Cortex of kidney (tissue), 1 donor: Measurements from ENCODE around the gene DNAH8.
"Not testable (repeated sequence)": the region's sequence is repeated elsewhere in the genome, so short reads cannot be mapped to it uniquely, and the experiment has no call there.

ENCODE experiments used
- DNase-seq: peaks from one replicate; lab custom pipeline; 2025; lab: John Stamatoyannopoulos, UW

DNAH8 gene

GRCh38 chr6:38749473-38749872, 34.4 kb downstream of the DNAH8 start:
- no peak for DNase-seq

GRCh38 chr6:38750968-38751615, 36.0 kb downstream of the DNAH8 start:
- no peak for DNase-seq

GRCh38 chr6:38753707-38754106, 38.6 kb downstream of the DNAH8 start:
- DNase-seq: no peak

DNA sequence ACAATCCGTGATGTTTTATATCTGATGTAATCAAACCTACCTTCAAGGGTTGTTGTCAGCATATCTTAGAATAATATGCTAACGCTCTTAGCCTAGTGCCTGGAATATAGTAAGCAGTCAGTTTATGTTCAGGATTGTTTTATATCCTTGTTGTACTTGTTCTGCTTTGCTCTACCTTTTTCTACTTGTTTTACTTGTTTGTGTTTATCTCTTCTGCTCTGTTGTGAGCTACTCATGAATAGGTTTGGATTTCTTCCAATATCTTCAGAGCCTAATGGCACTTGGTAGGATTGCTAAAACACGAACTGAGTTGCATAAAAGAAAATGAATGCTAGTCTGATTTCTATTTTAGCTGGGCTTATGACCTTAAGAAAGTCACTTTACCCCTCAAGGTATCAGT, 40.1 kb downstream of the DNAH8 start:
- no peak for DNase-seq

DNA sequence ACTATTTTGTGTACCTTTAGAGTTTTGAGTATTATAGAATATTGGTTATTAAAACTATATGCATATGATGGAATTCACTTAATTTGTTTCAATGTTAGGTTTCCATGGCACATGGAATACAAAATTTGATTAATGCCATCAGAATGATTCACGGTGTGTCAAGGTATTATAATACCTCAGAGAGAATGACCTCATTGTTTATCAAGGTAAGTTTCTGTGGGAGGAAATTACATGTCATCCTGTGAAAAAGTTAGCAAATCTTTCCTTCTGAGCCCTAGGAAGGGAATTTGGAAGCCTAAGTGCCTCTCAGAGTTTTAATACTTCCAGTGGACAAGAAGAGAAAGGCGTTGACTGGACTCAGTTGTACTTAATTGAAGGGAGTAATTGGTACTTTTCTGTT, 40.8 kb downstream of the DNAH8 start:
- DNase-seq: no peak

DNA sequence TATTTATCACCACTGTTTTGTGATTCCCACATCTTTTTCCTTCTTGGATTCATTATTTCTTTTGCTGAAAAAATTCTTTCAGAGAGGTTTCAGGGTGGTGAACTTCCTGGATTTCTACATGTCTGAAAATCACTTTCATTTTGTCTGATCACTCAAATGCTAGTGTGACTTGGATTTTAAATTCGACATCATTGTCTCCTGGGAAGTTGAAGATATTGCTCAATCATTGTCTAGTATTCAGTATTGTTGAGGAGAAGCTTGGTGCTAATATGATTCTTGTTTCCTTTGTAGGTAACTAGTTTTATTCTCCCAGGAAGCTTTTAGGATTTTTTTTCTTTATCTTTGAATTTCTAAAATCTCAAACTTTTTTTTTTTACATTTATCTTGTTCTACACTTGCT, 45.0 kb downstream of the DNAH8 start:
- DNase-seq: no peak

DNA sequence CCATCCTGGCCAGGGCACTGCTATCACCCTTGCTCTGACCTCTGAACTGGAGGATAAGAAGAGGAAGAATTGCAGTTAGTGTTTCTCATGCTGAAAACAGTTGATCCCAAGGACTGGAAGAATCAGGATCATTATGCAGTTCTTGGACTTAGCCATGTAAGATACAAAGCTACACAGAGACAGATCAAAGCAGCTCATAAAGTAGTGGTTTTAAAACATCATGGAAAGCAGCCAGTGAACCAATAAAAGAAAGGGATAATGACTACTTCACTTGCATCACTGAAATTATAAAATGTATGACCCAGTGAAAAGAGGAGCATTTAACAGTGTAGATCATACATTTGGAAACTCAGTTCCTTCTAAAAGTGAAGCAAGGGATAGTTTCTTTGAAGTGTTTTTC, 47.7 kb downstream of the DNAH8 start:
- DNase-seq: no peak

DNA sequence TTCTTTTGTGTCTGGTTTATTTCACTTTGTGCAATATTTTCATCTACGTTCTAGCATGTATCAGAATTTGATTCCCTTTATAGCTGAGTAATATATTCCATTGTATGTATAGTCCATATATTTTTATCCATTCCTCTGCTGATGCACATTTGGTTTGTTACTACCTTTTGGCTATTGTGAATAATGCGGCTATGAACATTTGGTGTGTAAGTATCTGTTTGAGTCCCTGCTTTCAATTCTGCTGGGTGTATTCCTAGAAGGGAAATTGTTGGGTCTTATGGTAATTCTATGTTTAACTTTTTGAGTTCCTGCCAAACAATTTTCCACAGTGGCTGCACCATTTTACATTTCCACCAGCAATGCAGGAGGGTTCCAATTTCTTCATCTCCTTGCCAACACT, 52.4 kb downstream of the DNAH8 start:
- no peak for DNase-seq

GRCh38 chr6:38773338-38773737, 58.2 kb downstream of the DNAH8 start:
- no peak for DNase-seq

GRCh38 chr6:38774929-38775707, 60.0 kb downstream of the DNAH8 start:
- DNase-seq: no peak

DNA sequence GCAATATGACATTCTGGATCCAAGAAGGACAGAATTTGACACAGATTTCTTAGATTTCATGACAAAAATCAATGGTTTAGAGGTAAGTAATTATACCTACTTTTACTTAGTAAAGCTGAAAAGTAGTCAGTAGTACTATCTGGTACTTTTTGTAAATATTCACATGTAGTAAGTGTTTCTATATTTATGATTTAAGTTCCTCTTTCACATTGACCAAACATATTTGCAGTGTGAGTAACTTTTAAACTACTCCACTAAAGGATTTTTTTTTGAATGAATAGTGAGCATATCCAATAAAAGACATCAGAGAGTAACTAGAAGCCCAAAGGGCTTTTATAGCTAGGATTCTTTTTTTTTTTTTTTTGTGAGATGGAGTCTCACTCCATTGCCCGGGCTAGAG, 60.8 kb downstream of the DNAH8 start:
- DNase-seq: no peak

- no peak for DNase-seq
These were observed 61.4 kb downstream of the DNAH8 start for GRCh38 chr6:38776515-38776914.

DNA sequence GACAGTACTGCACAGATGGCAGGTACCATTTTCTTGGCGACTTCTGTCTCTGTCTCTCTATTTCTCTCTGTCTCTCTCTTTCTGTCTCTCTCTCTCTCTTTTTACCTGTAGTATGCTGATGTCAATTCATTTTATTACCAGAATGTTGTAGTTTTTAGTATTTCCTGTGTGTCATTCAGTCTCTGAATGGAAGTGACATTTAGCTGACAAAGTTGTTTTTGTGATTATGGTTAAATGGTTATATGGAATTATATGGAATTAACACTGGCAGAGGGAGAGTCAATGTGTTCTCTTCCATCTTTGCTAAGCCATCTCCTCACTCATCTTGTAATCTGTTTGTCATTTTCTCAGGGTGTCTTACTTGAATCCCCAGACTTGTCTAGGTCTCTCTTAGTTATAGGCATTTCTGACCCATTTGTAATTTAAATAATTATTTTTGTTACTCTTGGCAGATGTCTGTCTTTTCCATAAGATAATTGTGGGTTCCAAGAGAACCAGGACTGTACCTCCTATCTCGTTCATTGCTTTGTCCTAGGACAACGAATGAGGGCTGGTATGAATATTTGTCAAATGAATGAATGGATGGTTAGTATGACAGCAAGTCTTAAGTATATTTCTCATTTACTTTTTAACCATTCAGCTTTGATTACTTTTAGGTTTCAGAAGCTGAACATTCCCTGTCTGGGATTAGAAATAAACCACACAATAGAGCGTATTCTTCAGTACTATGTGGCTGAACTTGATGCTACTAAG, 64.4 kb downstream of the DNAH8 start:
- no peak for DNase-seq

GRCh38 chr6:38782616-38783015, 67.5 kb downstream of the DNAH8 start:
- no peak for DNase-seq

- DNase-seq: no peak
These were observed 68.5 kb downstream of the DNAH8 start for GRCh38 chr6:38783443-38784228.

DNA sequence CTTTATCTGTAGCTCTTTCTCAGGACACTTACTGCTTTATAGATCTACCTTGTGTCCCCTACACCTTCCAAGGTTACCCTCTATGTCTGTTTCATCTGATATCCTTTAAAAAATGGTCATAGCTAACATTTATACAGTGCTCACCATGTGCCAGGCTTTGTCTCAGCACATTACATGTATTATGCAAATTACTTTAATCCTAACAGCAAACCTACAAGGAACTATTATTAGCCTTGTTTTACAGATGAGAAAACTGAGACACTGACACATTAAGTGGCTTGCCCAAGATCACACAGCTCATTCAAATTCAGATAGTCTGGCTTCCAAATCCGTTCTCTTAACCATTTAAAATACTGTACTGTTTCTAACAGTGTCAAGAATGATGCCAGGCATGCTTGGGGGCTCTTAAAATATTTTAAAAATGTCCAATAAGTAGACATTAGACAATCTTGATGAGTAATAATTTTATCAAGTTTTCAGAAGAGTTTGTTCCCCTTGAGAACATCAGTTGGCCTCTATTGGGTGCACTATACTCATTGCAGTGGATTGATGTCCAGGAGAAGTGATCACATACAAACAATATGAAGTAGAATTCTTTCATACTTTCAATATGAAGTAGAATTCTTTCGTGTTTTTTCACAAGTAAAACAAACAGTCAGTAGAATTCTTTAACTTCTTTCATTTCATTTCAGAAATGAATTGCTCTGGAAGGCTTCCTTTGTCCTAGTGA, 69.6 kb downstream of the DNAH8 start:
- DNase-seq: no peak

DNA sequence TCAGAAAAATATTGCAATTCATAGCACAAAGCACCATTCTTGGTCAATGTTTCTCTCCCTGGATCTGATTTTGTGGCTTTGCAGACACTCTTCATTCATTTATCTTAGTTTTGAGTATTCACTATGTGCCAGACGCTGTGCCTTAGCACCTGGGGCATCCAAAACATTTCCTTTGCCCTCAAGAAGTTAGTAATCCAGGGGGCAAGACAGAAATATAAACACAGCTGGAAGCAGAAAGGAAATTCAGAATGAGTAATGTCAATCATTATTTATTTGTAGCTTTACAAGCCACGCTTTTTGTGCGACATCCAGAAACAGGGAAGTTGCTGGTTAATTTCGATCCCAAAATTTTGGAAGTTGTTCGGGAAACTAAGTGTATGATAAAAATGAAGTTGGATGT, 71.4 kb downstream of the DNAH8 start:
- no peak for DNase-seq

DNA sequence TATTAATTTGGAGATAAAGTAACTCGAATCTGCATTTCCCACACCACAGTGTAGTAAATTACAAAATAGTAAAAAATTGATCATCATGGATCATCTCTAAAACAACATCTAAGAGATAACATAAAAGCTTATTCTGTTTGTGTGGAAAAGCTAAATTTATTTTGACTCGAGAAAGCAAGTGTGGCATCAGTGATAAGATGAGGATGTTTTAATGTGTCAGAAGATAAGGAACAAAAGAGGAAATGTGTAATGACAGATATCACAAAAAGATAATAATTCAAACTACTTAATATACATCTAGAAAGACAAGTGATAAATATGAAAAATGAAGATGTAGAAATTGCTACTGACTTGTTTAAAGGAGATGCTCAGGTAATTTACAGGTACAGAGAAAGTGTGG, 74.1 kb downstream of the DNAH8 start:
- no peak for DNase-seq

- no peak for DNase-seq
These were observed 77.2 kb downstream of the DNAH8 start for GRCh38 chr6:38792356-38792755.

GRCh38 chr6:38794682-38795081, 79.6 kb downstream of the DNAH8 start:
- no peak for DNase-seq

- no peak for DNase-seq
These were observed 80.9 kb downstream of the DNAH8 start for GRCh38 chr6:38796006-38796405.

DNA sequence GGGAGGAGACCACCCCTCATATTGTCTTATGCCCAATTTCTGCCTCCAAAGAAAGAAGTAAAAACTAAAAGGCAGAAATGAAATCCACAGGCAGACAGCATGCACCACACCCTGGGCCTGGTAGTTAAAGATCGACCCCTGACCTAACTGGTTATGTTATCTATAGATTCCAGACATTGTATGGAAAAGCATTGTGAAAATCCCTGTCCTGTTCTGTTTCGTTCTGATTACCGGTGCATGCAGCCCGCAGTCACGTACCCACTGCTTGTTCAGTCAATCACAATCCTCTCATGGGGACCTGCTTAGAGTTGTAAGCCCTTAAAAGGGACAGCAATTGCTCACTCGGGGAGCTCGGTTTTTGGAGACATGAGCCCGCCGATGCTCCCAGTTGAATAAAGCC, 81.3 kb downstream of the DNAH8 start:
- DNase-seq: not testable (repeated sequence)
